ENCODE data around the gene ANGPTL7.

The ANGPTL7 gene

GRCh38 chr1:11233208-11233607 is 44.1 kb downstream of the ANGPTL7 start:
- no peak for DNase-seq (ENCODE audit: low read depth)
- no peak overlapping the region for H3K4me3 ChIP-seq (ENCODE audit: control insufficient read depth, low read depth, low read length)
- TF ChIP-seq, protein P1, sequence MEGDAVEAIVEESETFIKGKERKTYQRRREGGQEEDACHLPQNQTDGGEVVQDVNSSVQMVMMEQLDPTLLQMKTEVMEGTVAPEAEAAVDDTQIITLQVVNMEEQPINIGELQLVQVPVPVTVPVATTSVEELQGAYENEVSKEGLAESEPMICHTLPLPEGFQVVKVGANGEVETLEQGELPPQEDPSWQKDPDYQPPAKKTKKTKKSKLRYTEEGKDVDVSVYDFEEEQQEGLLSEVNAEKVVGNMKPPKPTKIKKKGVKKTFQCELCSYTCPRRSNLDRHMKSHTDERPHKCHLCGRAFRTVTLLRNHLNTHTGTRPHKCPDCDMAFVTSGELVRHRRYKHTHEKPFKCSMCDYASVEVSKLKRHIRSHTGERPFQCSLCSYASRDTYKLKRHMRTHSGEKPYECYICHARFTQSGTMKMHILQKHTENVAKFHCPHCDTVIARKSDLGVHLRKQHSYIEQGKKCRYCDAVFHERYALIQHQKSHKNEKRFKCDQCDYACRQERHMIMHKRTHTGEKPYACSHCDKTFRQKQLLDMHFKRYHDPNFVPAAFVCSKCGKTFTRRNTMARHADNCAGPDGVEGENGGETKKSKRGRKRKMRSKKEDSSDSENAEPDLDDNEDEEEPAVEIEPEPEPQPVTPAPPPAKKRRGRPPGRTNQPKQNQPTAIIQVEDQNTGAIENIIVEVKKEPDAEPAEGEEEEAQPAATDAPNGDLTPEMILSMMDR (IDR thresholded peaks at IDR 0.05; ENCODE audit: control insufficient read depth, insufficient read depth, low read depth, low read length, missing control alignments), result no peak

- DNase-seq (ENCODE audit: low read depth), result no peak
- H3K4me3 ChIP-seq (ENCODE audit: control insufficient read depth, low read depth, low read length), result no peak overlapping the region
- TF ChIP-seq, protein P1 (IDR thresholded peaks at IDR 0.05; ENCODE audit: control insufficient read depth, insufficient read depth, low read depth, low read length, missing control alignments), result no peak
Measured at GRCh38 chr1:11237356-11237755, 48.2 kb downstream of the ANGPTL7 start.

- TF ChIP-seq, protein P1 (IDR thresholded peaks at IDR 0.05; ENCODE audit: control insufficient read depth, insufficient read depth, low read depth, low read length, missing control alignments), result no peak
- DNase-seq (ENCODE audit: low read depth), result no peak
- no peak overlapping the region for H3K4me3 ChIP-seq (ENCODE audit: control insufficient read depth, low read depth, low read length)
Measured at GRCh38 chr1:11238311-11238710, 49.2 kb downstream of the ANGPTL7 start.

GRCh38 chr1:11245248-11245647 is 56.1 kb downstream of the ANGPTL7 start:
- no peak overlapping the region for H3K4me3 ChIP-seq (ENCODE audit: control insufficient read depth, low read depth, low read length)
- no peak for DNase-seq (ENCODE audit: low read depth)
- TF ChIP-seq, protein P1 (IDR thresholded peaks at IDR 0.05; ENCODE audit: control insufficient read depth, insufficient read depth, low read depth, low read length, missing control alignments), result no peak
